NCI-H526 treated with DMSO at 0.1 percent for 48 hours (cell line): ENCODE results near the gene TAC3.
"Not testable (repeated sequence)": the region's sequence is repeated elsewhere in the genome, so short reads cannot be mapped to it uniquely, and the experiment has no call there.

Experiments
- DNase-seq: peaks from one replicate; lab custom pipeline; 2025; lab: John Stamatoyannopoulos, UW

The TAC3 gene

GRCh38 chr12:56982578-56983236, 33.6 kb downstream of the TAC3 start:
- DNase-seq = not testable (repeated sequence)

GRCh38 chr12:56980941-56981530, 35.3 kb downstream of the TAC3 start:
- no peak for DNase-seq

GRCh38 chr12:56980268-56980667, 36.1 kb downstream of the TAC3 start:
- DNase-seq = no peak

GRCh38 chr12:56979628-56980027, 36.7 kb downstream of the TAC3 start:
- DNase-seq = no peak

GRCh38 chr12:56978397-56979138, 37.8 kb downstream of the TAC3 start:
- no peak for DNase-seq

GRCh38 chr12:56977361-56977760, 39.0 kb downstream of the TAC3 start:
- DNase-seq = not testable (repeated sequence)

- DNase-seq = not testable (repeated sequence)
These were observed 42.1 kb downstream of the TAC3 start for GRCh38 chr12:56974224-56974623.

GRCh38 chr12:56968910-56969309, 47.4 kb downstream of the TAC3 start:
- not testable (repeated sequence) for DNase-seq

GRCh38 chr12:56965997-56966642, 50.2 kb downstream of the TAC3 start:
- DNase-seq = not testable (repeated sequence)

GRCh38 chr12:56965124-56965523, 51.2 kb downstream of the TAC3 start:
- not testable (repeated sequence) for DNase-seq

GRCh38 chr12:56963557-56963956, 52.8 kb downstream of the TAC3 start:
- not testable (repeated sequence) for DNase-seq

GRCh38 chr12:56962247-56962646, 54.1 kb downstream of the TAC3 start:
- DNase-seq = not testable (repeated sequence)
